Limb (tissue), 2 donors: ENCODE results near the gene UBE3C.

Experiments used
- DNase-seq, 2 donors: peaks; one replicate each; pipeline ENCODE4 v3.0.0-alpha.2; 2016; ENCODE audit errors: extremely low spot score in 2 of 2

UBE3C gene

DNA sequence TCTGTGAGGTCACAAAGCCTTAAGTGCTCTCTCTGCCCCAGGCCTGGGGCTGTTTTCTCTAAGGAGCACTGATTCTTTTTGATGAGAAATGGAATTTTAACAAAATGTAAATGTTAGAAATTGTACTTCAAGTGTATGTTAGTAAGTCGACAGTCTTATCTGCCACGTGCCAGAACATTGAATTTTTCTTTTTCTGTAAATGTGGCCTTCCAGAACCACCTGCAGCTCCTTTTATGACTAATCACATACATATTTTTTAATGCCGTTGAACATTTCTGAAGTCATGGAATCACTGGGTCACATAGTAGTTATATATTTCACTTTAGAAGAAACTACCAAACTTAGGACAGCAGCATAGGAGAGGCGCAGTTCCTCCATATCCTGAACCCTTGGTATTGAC is 38.0 kb downstream of the UBE3C start:
- DNase-seq: no peak

GRCh38 chr7:157177333-157177982 is 38.7 kb downstream of the UBE3C start:
- no peak for DNase-seq

DNA sequence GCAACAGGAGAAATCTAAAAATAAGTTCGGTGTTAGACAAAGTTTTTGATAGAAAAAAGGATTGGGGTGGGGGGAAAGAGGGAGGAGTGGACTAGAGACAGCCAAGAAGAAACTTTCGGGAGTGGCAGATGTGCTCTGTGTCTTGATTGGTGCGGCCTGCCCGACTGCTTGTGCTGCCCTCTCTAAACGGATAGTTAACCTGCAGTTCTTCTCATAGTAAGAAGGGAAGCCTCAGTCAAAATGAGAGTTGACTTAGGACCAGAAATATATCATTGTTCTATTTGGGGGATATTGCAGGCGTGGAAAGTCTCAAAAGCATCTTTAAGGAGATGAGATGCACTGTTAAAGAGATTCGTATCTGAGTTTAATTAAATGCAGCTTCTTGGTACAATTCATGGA is 39.3 kb downstream of the UBE3C start:
- no peak for DNase-seq

DNA sequence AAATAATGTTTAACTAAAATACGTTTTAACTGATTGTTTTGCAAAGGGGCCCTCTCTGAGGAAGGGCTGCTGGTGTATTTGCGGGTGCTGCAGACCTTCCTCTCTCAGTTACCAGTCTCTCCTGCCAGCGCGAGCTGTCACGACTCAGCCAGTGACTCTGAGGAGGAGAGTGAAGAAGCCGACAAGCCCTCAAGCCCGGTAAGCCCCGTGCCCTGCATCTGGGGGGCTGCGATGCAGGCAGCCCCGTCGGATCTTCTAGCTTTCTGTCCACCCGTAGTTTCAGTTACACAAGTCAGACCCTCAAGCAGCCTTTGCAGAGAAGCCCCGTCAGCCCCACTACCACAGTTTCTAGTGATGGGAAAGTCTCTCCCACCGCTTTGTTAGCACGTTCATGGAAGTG is 45.1 kb downstream of the UBE3C start:
- DNase-seq: no peak

DNA sequence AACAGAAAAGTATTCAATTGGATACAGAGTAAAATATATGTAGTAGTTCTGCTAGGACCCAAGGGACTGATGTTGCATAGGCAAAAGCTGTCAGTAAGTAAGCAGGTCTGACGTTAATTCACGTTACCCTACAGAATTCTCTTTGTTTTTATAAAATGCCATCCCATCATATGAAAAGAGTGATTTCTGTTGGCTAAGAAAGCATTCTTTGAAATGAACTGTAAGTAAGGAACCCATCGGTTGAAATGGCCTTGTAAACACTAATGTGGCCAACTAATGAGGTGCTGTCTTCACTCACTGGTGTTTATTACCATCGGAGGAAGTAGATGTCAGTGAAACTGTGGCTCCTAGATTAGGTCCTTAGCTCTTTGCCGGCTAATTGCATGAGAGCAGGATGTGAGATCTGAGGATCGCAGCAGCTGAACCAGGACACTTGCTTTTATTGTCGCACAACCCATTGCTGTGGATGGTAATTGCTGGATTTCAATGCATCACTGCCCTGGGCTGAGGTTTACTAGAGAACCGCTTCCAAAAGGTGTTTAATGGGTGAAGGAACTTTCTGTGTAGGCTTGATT is 49.5 kb downstream of the UBE3C start:
- no peak for DNase-seq

GRCh38 chr7:157189405-157189804 is 50.7 kb downstream of the UBE3C start:
- DNase-seq: no peak

DNA sequence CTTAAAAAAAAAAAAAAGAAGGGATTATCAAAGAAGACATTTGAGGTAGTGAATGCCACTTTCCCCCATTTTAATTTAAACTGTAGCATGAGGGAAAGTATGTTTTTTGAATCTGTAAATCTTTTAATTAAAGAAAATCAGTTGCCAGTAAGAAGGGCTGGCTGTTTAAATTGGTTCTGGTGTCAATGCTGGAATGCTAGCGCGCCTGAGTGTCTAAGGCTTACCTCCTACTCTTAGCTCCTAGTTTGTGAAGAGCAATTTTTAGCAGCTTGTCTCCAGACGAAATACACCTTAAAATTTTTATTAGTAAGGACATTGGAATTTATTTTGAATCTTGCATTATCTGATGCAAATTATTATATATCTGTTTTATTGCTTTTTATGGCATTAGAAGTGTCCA is 54.1 kb downstream of the UBE3C start:
- DNase-seq: no peak

GRCh38 chr7:157193274-157193673 is 54.5 kb downstream of the UBE3C start:
- no peak for DNase-seq

GRCh38 chr7:157194948-157195347 is 56.2 kb downstream of the UBE3C start:
- DNase-seq: no peak

DNA sequence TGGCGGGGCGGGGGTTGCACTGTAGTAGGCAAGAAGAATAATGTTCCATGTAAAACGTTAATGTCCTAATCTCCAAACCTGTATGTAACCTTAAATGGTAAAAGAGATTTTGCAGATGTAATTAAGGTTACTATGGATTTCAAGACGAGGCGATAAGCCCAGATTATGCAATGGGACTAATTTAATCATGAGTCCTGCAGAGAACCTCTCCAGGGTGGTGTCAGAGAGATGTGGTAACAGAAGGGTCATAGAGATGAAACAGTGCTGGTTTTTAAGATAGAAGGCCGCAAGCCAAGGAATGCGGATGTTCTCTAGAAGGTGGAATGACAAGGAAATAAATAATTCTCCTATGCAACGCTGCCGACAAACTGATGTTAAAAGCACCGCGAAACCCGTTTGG is 57.1 kb downstream of the UBE3C start:
- DNase-seq: no peak

GRCh38 chr7:157204134-157204533 is 65.4 kb downstream of the UBE3C start:
- no peak for DNase-seq

GRCh38 chr7:157205438-157205837 is 66.7 kb downstream of the UBE3C start:
- no peak for DNase-seq

DNA sequence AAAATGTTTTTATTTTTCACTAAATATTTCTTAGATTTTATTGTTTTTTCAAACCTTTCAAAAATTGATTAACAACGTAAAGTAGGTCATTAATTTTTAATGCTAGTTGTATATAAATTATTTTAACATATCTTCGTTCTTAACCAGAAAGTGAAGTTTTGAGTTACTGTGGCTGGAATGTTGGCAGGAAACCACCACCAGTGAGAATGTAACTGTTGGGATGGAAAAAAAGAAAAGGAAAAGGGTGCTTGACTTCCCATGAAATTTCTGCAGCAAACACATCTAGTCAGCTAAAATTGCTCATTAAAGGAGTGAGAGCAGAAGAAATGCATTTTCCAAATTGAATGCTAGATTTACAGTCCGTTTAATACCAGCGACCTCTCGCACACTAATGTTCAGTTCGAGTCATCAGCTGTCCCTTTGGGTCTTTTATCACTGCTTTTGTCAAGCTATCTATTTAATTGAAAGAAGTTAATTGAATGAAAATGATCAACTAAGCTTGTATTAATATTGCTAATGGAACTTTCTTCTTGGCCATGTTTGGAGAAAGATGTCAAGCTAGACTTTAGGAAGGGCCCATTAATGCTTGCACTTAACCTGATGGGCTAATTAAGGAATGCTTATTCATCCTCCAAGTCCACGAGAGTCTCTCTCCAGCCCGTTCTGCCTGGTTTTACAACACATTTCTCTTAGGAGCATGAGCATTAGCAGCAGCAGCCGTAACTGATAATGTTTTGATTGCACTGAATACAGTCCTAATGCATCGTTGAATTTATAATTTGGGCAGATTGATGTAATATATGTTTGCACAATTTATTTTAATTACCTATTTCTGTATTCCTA is 70.1 kb downstream of the UBE3C start:
- no peak for DNase-seq

DNA sequence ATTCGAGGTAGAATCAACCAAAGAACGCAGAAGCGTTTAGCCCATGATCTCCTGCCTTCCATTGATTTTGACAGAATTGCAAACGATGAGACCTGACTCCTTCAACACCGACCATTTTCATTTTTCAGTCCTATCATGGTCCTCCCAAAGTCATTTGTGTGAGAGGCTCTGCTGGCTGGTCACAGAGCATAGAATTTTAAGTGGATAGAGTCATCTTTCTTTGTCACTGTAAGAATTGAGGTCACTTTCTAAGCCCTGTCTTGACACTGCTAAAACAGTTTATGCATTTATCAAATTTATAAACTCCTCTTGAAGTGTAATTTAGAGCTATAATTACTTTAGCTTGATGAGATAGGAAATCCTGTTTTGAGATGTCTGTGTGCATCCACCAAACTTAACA is 72.0 kb downstream of the UBE3C start:
- DNase-seq: no peak

DNA sequence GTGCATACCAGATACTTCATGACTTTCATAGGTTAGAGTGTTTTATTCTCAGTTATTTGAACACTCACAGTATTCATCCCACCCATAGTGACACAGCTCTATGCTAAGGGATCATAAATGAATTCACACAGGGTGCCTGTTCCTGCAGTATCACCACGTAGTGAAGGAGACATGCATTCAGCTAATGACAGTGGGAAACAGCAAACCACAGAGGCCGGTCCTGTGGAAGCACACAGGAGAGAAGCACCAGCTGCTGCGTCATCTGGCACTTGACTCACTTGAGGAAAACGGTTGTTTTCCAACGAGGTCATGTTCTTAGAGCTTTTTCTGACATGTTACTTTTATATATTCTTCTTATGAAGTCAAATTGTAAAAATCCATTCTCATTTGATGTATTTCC is 73.0 kb downstream of the UBE3C start:
- peak in 1 of 2 donors; percentile 2 for DNase-seq

DNA sequence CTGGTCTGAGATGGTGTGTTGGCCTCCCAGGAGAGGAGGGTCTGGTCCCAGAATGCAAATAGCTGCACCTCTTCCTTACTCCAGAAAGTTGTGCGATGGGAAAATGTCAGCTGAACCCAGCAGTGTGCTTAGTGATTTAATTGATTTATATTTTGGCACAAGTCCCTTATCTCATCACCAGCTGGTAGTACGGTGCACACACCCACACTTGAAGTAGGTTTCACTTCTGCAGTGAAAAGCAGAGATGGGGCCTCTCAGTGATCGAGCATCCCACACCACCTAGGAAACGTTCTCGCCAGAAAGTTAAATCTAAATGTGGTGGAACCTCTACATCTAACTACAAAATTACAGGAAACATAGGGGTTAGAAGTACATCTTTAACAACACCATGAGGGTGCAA is 80.4 kb downstream of the UBE3C start:
- no peak for DNase-seq

GRCh38 chr7:157220916-157221569 is 82.3 kb downstream of the UBE3C start:
- DNase-seq: no peak

DNA sequence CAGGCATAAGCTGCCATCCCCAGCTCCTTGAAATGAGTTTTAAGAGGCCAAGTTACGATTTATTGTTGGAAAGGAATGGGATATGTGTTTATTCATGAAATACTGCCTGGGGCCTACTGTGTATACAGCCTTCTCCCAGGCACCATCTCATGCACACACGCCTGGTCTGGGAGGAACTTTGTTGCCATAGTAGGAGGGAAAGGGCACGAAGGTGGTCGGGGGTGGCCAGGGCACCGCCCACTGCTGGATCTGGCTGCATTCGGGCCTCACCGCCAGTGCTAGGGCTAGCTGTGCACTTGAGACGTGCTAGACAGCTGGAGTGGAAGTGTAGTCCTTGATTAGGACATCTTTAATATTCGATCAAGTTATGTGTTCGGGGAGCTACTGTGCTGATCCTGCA is 84.0 kb downstream of the UBE3C start:
- DNase-seq: no peak

DNA sequence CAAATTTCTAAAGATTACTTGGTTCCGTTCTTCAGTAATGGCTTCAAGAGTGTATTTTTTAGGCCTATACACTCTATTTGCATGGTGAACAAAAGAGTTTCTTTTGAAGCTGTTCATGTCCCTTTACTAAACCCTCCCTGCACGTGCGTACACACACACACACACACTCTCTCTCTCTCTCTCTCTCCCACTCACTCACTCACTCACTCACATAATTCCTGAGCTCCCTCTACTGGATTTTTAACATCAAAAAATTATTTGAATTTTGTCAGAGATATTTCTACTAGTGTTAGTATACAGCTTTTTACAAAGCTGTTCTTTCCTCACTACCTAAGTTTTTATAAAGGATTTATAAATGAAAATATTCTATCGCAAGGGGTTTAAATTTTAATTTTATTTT is 85.9 kb downstream of the UBE3C start:
- DNase-seq: peak in 1 of 2 donors; percentile 52

- DNase-seq: no peak
Observed at GRCh38 chr7:157228864-157229422, 90.2 kb downstream of the UBE3C start.

DNA sequence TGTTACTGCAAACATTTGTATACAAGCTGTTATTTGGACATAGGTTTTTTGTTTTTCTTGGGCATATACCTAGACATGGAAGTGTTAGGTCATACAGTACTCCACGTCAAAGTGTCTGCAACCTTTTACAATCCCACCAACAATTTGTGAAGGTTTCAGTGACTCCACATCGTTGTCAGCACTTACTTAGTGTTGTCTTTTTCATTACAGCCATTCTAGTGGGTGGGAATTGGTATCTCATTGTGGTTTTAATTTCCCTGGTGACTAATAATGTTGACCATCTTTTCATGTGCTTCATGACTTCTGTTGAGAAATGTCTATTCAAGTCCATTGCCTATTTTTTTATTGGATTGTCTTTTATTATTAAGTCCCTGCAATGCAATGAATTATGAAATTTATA is 95.0 kb downstream of the UBE3C start:
- no peak for DNase-seq

DNA sequence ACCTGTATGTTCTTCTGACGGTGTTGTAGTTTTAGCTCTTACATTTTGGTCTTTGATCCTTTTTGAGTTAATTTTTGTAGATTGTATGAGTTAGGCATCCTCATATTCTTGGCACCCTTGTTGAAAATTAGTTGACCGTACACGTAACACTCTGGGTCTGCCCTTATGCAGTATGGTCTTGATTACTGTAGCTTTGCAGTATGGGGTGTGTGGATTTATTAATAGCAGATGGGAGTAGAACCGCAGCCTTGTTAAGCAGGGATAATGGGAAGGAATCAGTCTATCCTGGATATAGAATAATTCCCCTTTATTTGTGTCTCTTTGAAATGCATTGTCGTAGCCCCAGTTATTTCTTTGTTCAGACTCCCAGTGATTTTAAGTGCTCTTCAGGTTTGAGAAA is 95.5 kb downstream of the UBE3C start:
- DNase-seq: no peak
